Stomach (tissue), 4 donors: Measurements from ENCODE around the gene SLC3A2.
"Not testable (repeated sequence)": the region's sequence is repeated elsewhere in the genome, so short reads cannot be mapped to it uniquely, and the experiment has no call there.

Source experiments
- CTCF ChIP-seq, 7 experiments: fragments of 450-650 bp in 4 of 7; fragments of 200-600 bp in 3 of 7; sonication (generic) in 3 of 7; IDR thresholded peaks; one replicate each; pipeline ENCODE4 v1.5.1; 2016 to 2019; ENCODE audit warnings: antibody characterized with exemption in 7 of 7, control low read depth in 2 of 7, mild to moderate bottlenecking in 1 of 7
- EP300 ChIP-seq: sonication (generic); formaldehyde crosslinking; IDR thresholded peaks from one replicate; pipeline ENCODE4 v1.6.1; 2017; ENCODE audit warnings: antibody characterized with exemption
- POLR2A ChIP-seq, 4 donors: fragments of 450-650 bp; IDR thresholded peaks; one replicate each; pipeline ENCODE4 v1.6.1; 2016; ENCODE audit warnings: antibody characterized with exemption in 4 of 4, control low read depth in 2 of 4, mild to moderate bottlenecking in 1 of 4, moderate library complexity in 1 of 4
- POLR2AphosphoS5 ChIP-seq, 3 donors: sonication (generic); formaldehyde crosslinking; IDR thresholded peaks; one replicate each; pipeline ENCODE4 v1.6.1; 2016; ENCODE audit warnings: antibody characterized with exemption in 3 of 3

- TF ChIP-seq POLR2A (IDR thresholded peaks at IDR 0.05); CTCF (IDR thresholded peaks at IDR 0.05); EP300; POLR2AphosphoS5 (IDR thresholded peaks at IDR 0.05): not testable (repeated sequence)
These were observed 37.8 kb upstream of the SLC3A2 start for GRCh38 chr11:62842891-62843290.
